HG02870 (cell line): Measurements from ENCODE around the gene RNF2.
"Not testable (repeated sequence)": the region's sequence is repeated elsewhere in the genome, so short reads cannot be mapped to it uniquely, and the experiment has no call there.

ENCODE experiments used
- ATAC-seq: cut with Tn5 transposase; IDR thresholded peaks from one replicate; pipeline ENCODE4 v1.9.1; 2021; ENCODE audit warnings: mild to moderate bottlenecking, moderate library complexity; ENCODE audit not compliant: unreplicated experiment

The RNF2 gene

DNA sequence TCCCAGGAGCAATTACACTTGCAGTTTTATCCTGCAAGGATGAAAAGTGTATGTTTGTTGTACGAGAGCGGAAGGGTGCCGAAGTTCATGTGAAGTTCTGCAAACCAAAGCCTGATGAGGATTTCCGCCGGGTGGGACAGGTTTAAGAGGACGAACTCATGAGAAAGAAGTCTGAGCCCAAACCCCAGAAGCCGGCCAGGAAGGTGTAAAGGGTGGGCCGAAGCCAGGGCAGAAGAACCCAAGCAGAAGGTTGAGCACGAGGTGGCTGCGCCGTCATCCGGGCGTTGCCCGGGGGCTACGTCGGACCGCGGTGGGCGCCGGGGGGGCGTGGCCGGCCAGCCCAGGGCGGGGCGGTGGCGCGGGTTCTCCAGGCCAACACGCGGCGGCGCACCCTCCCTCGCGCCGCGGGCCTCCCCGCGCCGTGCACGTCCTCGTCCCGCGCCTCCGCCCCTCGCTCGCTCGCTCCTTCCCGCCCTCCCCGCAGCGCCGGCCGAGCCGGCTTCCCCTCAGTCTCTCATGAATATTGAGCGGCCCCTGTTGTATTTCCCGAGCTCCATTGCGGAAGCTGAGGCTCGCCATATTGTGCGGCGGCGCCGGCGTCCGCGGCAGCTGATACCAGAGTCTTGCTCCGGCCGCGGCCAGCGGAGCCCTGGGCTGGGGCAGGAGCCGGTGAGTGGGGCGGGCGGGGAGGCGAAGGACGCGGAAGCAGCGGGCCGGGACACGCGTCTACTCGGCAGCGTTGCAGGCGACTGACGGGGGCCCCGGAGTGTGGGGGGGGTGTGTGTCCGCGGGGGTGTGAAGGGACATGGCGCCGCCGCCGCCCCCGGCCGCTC, at the start of gene RNF2:
Gene RNF2 (plus strand): TSS at position 578 of the 833 bp plus-strand sequence. CDS start 41,996 bp downstream, outside the sequence.
- ATAC-seq, result peak; percentile 73

DNA sequence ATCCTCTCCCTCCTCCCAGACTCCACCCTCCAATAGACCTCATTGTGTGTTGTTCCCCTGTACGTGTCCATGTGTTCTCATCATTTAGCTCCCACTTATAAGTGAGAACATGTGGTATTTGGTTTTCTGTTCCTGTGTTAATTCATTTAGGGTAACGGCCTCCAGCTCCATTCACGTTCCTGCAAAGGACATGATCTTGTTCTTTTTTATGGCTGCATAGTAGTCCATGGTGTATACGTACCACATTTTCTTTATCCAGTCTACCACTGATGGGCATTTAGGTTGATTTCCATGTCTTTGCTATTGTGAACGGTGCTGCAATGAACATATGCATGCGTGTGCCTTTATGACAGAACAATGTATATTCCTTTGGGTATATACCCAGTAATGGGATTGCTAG, 45.4 kb upstream of the RNF2 start:
- not testable (repeated sequence) for ATAC-seq

DNA sequence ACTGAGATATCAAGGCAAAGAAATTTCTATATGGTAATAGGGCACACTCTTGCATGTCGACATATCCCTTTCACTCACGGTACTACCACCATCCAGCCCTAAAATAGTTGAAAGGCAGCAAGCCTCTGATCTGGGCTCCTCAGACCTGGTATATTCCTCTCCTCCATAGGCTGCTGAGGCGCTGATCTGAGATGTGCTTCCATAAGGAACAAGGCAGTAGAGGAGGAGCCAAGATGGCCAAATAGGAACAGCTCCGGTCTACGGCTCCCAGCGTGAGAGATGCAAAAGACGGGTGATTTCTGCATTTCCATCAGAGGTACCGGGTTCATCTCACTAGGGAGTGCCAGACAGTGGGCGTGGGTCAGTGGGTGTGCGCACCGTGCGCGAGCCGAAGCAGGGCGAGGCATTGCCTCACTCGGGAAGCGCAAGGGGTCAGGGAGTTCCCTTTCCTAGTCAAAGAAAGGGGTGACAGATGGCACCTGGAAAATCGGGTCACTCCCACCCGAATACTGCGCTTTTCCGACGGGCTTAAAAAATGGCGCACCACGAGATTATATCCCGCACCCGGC, 44.0 kb upstream of the RNF2 start:
- not testable (repeated sequence) for ATAC-seq

DNA sequence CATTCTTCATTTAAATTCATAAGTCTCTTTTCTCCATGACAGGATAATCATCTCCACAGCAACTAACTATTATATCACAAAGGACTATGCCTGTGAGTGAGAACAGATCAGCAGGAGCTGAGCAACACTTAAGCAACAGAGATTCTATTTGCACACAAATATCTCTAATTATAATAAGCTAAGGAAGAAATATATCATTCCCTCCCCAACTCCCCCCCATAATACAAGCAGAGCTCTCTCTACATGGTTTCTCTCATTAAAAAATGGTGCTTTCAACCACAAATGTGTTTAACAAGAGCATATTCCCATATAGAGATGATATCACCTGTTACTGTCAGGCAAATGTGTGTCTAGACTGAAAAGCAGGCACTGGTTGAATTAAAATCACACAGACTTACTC, 36.5 kb upstream of the RNF2 start:
- ATAC-seq, result no peak

DNA sequence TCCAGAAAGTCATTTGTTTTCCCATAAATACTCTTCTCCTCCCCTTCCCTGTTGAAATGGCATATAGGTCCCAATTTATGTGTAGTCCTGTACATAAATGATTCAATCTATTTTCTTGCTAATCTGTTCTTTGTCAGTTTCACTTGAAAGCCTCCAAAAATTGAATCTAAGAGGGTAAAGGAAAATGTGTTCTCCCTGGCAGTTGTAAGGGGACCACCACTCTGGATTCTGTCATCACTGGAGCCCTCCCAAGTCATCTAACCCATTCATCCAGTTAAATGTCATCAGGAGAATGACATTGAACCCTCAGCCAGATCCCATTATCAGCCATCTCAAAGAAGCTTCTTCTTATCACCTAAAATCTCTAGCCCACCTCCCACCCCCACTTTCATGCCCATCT, 35.0 kb upstream of the RNF2 start:
- ATAC-seq, result no peak

DNA sequence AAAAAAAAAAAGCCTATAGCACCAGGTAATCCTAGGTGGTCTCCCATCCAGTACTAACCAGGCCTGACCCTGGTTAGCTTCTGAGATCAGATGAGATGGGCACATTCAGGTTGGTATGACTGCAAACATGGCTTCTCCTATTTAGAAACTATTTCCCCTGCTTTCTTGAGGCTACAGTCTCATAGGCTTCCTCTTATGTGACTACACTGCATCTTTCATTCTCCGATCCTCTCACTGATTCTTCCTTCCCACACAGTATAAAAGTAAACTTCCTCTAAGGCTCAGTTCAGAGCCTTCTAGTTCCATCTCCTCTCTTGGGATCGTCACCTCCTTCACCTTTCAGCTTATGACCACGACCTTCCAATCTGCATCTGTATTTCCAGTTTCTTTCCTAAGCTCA, 30.4 kb upstream of the RNF2 start:
- ATAC-seq, result no peak

DNA sequence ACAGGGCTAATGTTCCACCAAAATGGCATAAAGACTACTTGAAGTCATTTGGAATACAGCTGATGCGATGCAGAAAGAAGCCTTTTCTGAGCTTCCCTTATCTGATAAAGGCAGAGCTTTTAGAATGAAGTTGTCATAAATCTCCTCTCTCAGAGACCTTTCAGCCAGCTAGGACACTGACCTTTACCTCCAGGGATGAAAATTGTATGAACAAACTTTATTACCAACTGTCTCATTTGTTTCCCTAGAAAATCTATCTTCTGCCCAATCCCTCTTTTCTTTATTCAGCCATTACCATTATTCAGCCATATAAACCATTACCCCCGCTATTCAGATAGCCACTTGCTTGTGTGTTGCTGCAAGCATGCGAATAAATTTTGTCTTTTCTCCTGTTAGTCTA, 29.7 kb upstream of the RNF2 start:
- ATAC-seq, result no peak

DNA sequence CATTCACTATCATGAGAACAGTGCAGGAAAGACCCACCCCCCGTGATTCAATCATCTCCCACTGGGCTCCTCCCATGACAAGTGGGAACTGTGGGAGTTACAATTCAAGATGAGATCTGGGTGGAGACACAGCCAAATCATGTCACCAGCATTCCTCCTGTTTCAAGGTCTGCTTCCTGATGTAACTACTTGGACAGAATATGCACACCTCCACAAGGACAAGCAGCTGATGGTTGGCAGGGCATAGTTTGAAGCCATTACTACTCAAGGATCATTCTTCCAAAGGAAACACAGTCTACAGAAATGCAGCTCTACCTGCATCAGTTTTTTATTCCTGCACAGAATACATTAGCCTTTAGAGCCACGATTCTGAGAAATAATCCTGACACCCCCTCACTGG, 28.5 kb upstream of the RNF2 start:
- ATAC-seq, result no peak

DNA sequence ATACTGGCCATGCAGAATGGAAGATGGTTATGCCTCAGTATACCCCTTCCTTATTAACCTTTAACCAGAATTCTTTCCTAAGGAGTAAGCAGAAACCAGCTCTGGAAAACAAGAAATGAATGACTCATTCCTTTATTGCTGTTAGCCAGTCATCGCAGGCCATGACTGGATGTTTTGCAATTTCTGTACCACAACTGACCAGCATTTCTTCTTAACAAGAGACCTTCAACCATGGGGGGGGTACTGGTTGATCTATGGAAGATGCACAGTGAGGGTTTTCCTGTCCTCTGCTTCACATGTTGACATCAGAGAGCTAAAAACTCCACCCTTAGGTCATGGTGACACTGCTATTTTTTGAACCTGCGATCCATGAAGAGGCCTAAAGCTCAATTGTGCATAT, 28.0 kb upstream of the RNF2 start:
- no peak for ATAC-seq

DNA sequence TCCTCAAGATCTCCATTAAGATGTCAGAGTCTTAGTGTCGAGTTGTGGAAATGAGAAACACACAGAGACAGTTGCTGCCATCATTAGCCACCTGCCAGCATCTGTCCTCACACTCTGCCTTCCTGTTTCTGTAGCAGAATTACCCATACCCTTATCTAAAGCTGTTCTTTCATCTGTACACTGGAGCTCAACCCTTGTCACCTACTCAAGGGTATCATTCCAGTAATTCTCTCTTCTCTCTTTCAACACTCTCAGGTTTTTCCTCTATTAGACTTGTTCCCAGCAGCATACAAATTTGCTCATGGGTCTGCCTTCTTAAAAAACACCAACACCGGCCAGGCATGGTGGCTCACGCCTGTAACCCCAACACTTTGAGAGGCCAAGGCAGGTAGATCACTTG, 27.4 kb upstream of the RNF2 start:
- no peak for ATAC-seq

DNA sequence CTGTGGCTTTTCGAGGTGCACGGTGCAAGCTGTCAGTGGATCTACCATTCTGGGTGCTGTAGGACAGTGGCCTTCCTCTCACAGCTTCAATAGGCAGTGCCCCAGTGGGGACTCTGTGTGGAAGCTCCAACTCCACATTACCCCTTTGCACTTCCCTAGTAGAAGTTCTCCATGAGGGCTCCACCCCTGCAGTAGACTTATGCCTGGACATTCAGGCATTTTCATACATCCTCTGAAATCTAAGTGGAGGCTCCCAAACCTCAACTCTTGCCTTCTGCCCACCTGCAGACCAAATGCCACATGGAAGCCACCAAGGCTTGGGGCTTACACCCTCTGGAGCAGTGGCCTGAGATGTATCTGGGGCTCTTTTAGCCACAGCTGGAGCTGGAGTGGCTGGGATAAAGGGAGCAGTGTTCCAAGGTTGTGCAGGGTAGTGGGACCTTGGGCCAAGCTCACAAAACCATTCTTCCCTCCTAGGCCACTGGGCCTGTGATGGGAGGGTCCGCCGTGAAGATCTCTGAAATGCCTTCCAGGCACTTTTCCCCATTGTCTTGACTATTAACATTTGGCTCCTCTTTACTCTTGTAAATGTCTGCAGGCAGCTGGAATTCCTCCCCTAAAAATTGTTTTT, 18.0 kb upstream of the RNF2 start:
- no peak for ATAC-seq

DNA sequence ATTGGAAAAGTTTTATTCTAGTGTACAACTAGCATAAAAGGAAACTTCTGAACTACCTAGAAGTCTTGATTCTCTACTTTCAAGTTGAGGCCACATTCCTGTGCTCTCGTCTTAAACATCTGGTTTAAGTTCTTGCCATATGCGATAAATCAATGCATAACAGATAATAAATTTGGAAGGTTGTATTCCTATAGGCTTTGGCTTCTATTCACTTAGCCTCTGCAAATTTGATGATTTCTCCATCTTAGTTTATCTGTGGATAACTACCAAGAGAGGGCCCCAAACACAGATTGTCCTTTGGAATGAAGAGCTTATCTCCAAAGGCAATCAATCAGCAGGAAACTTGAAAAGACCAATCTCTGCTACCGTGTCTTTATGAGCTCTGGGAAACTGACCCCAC, 11.7 kb upstream of the RNF2 start:
- ATAC-seq, result no peak

DNA sequence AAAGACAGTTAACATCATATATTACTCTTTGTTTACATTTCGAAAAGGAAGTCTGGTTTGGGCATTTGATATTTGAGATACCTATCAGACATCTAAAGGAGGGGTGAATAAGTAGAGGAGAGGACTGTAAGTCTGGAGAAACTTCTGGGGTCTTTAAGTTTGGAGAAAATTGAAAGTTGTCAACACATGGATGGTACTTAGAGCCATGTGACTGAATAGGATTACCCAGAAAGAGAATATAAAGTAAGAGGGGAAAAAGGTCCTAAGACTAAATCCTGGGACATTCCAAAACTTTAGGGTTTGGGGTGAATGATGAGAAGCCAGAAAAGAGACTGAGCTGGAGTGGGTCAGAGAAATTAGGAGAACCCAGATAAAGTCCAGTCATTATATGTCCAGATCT, 10.1 kb upstream of the RNF2 start:
- no peak for ATAC-seq

DNA sequence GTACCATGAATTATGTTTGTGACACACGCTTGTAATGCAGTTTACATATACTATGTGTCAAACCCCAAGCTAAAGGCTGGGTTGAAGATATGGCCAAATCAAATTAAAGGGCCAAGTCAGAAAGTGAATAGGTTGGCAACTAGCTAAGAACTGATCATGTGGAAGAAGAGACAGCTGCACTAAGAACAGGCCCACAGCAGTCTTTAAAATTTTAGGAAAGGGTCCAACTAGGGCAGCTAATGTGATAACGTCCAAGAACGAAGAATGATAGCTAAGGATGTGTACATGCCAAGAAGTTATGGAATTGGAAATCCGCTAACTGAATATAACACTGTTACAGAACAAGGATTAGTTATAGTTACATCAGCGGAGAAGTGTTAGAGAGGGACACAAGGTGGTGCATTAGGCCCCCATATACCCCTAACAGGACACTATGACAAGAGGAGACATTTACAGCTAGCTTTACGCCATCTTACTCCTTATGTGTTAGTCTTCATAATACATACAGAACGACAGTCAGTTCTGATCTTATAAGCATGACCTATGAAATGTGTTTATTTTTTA, 6.5 kb upstream of the RNF2 start:
- ATAC-seq, result no peak

DNA sequence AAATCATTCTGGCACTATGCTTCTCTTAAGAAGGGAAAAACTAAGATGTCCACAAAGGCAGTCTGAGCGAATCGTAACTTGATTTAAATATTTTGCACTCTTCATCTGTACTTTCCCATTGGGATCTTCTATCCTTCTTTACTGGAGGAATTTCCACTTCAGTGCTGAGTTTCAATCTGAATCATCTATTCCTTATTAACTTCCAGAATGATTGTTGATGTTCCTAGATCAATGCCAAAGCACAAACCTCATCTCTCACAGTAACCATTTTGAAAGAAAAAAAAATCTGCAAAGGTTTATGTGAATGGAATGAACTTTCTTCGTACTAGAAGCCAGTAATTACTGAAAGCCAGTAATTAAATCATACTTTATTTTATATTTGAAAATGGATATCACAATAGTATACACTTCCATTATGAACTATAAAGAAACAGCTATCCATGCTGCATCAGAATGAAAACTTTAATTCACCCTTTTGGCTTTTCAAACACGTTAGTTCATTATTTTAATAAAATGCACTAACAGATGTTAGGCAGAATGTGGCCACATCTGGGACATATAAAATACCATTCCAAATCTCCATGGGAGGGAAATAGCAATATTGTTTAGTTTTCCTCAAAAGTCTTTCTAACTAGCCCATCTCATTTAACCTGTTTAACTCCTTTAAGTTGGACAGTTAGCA, 5.5 kb upstream of the RNF2 start:
- no peak for ATAC-seq

DNA sequence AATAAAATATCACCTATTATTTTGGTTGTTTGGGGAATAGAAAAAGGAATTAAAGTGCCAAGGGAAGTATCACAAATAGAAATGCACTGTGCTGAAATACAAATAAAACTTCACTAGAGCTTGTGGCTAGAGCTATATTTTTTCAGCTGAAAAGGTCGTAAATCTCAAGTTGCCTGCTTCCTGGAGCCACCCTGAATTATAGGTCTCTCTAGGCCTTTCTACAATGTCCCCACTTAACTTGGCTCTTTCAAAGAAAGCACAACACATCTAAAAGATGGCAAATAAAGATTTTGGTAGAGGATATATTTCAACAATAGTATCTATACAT, 5.0 kb upstream of the RNF2 start:
- ATAC-seq, result no peak

DNA sequence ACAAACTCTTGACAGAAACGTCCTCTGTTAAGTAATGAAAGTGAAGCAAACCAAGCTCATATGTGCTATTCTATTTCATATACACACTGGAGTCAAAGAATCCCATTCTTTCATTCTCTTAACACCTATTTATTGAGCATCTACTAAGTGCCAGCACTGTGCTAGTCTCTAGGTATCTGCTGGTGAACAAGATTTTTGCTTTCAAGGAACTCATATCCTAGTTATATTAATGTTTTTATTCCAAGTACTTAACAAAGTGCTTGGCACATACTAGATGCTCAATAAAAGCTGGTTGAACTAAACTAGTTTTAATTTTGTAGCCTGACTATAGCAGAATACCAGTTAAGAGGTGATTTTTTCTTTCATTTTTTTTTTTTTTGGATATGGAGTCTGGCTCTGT, 3.6 kb upstream of the RNF2 start:
- ATAC-seq, result no peak

DNA sequence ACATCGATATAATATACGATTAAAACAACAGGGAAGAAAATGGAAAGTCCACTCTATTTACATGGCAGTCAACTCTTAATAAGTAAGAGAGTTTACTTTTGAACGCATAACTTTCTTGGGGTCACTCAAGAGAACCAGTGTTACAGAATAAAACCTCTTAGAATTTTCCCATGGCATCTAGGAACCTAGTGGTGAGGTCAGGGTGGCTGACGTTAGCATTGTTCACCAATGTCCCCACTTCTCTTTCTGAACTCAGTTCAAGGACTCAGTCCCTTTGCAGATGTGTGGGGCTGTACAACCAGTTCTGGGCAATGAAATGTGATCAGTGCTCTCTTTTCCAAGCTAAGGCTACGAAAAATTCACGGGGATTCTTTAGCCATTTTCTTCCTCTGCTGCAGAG, 2.6 kb upstream of the RNF2 start:
- ATAC-seq, result no peak

DNA sequence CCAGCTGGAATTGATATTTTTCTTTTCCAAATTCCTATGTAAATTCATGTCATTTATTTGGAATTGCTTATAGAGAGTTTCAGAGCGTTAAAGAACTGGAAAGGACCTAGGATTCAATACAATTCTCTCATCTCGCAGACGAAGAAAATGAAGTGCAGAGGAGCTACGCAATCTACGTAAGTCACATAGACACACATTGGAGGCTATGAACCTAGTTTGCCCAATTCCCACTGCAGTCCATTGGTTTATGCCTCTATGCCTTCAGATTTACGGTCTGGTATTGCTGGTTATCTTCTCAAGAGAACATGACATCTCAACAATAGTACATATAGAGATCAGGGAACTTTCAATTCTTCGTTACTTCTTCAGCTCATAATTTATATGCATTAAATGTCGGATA, 971 bp upstream of the RNF2 start:
- ATAC-seq, result no peak

DNA sequence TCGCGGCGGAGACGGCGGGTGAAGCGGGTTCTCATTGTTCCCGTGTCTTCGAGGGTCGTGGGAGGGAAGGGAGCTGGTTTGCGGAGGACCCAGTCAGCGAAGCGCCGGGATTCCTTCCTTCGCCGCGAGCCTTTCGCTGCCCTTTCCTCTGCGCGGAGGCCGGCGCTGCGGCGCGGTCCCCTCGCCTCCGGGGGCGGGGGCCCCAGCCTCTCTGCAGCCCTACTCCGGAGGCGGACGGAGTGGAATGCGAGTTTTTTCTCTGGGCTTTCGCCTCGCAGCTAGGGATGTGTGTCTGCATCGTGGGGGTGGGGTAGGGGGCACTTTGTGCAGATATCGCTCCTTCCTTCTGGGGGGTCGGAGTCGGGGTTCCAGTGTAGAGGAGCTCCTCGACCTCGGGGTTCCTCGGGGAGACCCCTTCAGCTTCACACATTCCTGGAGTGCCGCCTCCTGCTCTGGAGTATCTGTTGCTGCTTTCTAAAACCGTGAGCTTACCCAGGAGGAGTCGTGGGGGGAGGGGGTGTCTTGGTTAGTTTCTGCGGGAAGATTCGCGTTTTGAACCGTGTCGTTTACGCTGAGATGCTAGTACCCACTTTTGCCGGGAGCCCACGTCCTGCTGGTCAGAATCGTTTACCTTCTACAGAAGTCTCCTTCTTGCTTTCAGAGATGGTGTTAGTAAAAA, 595 bp downstream of the RNF2 start:
- ATAC-seq, result peak; percentile 37

DNA sequence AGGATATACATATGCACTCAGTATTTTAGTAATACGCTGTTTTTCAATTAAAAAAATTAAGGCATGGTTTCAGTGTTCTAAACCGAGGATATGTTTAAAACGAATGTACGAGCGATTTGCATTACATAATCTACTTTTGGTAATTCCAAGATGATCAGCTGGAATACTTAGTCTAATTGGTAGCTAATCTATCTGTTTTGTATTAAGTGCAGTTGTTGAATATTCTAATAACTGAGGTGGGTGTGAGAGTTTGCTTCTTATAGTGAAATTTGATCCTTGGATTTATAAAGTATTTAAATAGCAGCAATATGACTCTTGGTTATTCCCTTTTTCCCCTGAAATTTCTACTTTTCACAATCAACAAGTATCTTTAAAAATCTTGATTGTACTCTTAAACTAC, 1.3 kb downstream of the RNF2 start:
- no peak for ATAC-seq
